HEK293T (cell line): ENCODE measurements around the gene PDZD2.

ENCODE experiments used
- CTCF ChIA-PET: fragments of 350-600 bp; formaldehyde crosslinking; extraction: SDS; loops from one replicate; lab custom pipeline; 2021; ENCODE audit warnings: antibody characterized with exemption, inconsistent platforms; lab: Yijun Ruan, JAX
- POLR2A ChIA-PET: fragments of 350-600 bp; formaldehyde crosslinking; extraction: SDS; loops from one replicate; lab custom pipeline; 2020; ENCODE audit warnings: antibody characterized with exemption, inconsistent platforms; lab: Yijun Ruan, JAX
- DNase-seq: peaks from one replicate; pipeline ENCODE4 v3.0.0; 2012; ENCODE audit warnings: mixed read lengths; ENCODE audit errors: extremely low spot score
- ARNT ChIP-seq: fragments of 450-650 bp; IDR thresholded peaks from 2 replicates; pipeline ENCODE4 v1.6.1; 2017; ENCODE audit warnings: mild to moderate bottlenecking
- BHLHE40 ChIP-seq: fragments of 450-650 bp; IDR thresholded peaks from 2 replicates; pipeline ENCODE4 v1.6.1; 2016; ENCODE audit warnings: mild to moderate bottlenecking, moderate library complexity, borderline replicate concordance
- CTBP1 ChIP-seq: fragments of 450-650 bp; IDR thresholded peaks from 2 replicates; pipeline ENCODE4 v1.6.1; 2016; ENCODE audit warnings: borderline replicate concordance
- ELF4 ChIP-seq: fragments of 450-650 bp; IDR thresholded peaks from 2 replicates; pipeline ENCODE4 v1.6.1; 2017; ENCODE audit warnings: antibody characterized with exemption
- FOXA1 ChIP-seq: fragments of 450-650 bp; IDR thresholded peaks from 2 replicates; pipeline ENCODE4 v1.6.1; 2016; ENCODE audit warnings: mild to moderate bottlenecking
- FOXK2 ChIP-seq: fragments of 450-650 bp; IDR thresholded peaks from 2 replicates; pipeline ENCODE4 v1.6.1; 2016; ENCODE audit warnings: mild to moderate bottlenecking
- FOXM1 ChIP-seq: fragments of 450-650 bp; IDR thresholded peaks from 2 replicates; pipeline ENCODE4 v1.6.1; 2017; ENCODE audit warnings: mild to moderate bottlenecking, borderline replicate concordance
- HDGF ChIP-seq: fragments of 450-650 bp; IDR thresholded peaks from 2 replicates; pipeline ENCODE4 v1.6.1; 2017; ENCODE audit warnings: antibody characterized with exemption, borderline replicate concordance
- L3MBTL2 ChIP-seq: fragments of 450-650 bp; conservative IDR thresholded peaks from 2 replicates; pipeline ENCODE4 v1.6.1; 2016; ENCODE audit warnings: mild to moderate bottlenecking
- LEF1 ChIP-seq: fragments of 450-650 bp; IDR thresholded peaks from 2 replicates; pipeline ENCODE4 v1.6.1; 2017; ENCODE audit warnings: mild to moderate bottlenecking, borderline replicate concordance
- NFRKB ChIP-seq: fragments of 450-650 bp; IDR thresholded peaks from 2 replicates; pipeline ENCODE4 v1.6.1; 2016; ENCODE audit warnings: mild to moderate bottlenecking, moderate library complexity
- PKNOX1 ChIP-seq: fragments of 450-650 bp; IDR thresholded peaks from 2 replicates; pipeline ENCODE4 v1.6.1; 2016
- SP1 ChIP-seq: fragments of 450-650 bp; IDR thresholded peaks from 2 replicates; pipeline ENCODE4 v1.6.1; 2017
- SUZ12 ChIP-seq: fragments of 450-650 bp; IDR thresholded peaks from 2 replicates; pipeline ENCODE4 v1.6.1; 2016; ENCODE audit warnings: mild to moderate bottlenecking
- TARDBP ChIP-seq: fragments of 450-650 bp; IDR thresholded peaks from 2 replicates; pipeline ENCODE4 v1.6.1; 2016
- ZNF384 ChIP-seq: fragments of 450-650 bp; IDR thresholded peaks from 2 replicates; pipeline ENCODE4 v1.6.1; 2016

The PDZD2 gene

GRCh38 chr5:32132757-32133156 is 493.8 kb downstream of the PDZD2 start:
- ChIA-PET POLR2A (no interaction called here), CTCF (no interaction called here)
- DNase-seq = no peak
- TF ChIP-seq BHLHE40 = no peak
- TF ChIP-seq FOXA1 = no peak
- no peak for TF ChIP-seq TARDBP
- no peak for TF ChIP-seq ARNT
- no peak for TF ChIP-seq HDGF
- no peak for TF ChIP-seq SP1
- TF ChIP-seq ELF4 = no peak
- no peak for TF ChIP-seq PKNOX1
- TF ChIP-seq LEF1 = no peak
- TF ChIP-seq ZNF384 = no peak
- no peak for TF ChIP-seq CTBP1
- TF ChIP-seq FOXK2 = no peak
- no peak for TF ChIP-seq FOXM1
- no peak for TF ChIP-seq SUZ12
- no peak for TF ChIP-seq NFRKB
- no peak for TF ChIP-seq L3MBTL2

- ChIA-PET POLR2A (interaction anchor here (1.0 kb wide), 1 partner anchor 39 kb away, joined by 5 read pairs; the partner anchor contains the start of gene GOLPH3), CTCF (interaction anchor here (0.6 kb wide), 1 partner anchor 16 kb away, joined by 3 read pairs; no protein-coding TSS in a partner anchor)
- TF ChIP-seq ELF4 = no peak
- TF ChIP-seq L3MBTL2 = no peak
- no peak for TF ChIP-seq LEF1
- TF ChIP-seq ZNF384 = no peak
- no peak for TF ChIP-seq ARNT
- TF ChIP-seq HDGF = no peak
- TF ChIP-seq FOXM1 = no peak
- TF ChIP-seq BHLHE40 = no peak
- TF ChIP-seq SP1 = no peak
- no peak for TF ChIP-seq CTBP1
- TF ChIP-seq FOXK2 = no peak
- TF ChIP-seq TARDBP = no peak
- no peak for DNase-seq
Measured at GRCh38 chr5:32135086-32135485, 496.2 kb downstream of the PDZD2 start.

- TF ChIP-seq LEF1 = no peak
- DNase-seq = no peak
- CTCF ChIA-PET = no interaction called here
- POLR2A ChIA-PET = no interaction called here
Measured at GRCh38 chr5:32136342-32136741, 497.4 kb downstream of the PDZD2 start.

GRCh38 chr5:32138839-32139493 is 500.0 kb downstream of the PDZD2 start:
- CTCF ChIA-PET = no interaction called here
- TF ChIP-seq ELF4 (no peak), SP1 (no peak), FOXM1 (no peak), NFRKB (no peak), CTBP1 (no peak)
- DNase-seq = no peak
- POLR2A ChIA-PET = no interaction called here

- POLR2A ChIA-PET = no interaction called here
- no peak for DNase-seq
- TF ChIP-seq FOXA1 (no peak), ELF4 (no peak), HDGF (no peak), TARDBP (no peak), FOXM1 (no peak), SP1 (no peak), LEF1 (no peak), ARNT (no peak), BHLHE40 (no peak), ZNF384 (no peak), CTBP1 (no peak), NFRKB (no peak), L3MBTL2 (no peak), PKNOX1 (no peak), SUZ12 (no peak)
- CTCF ChIA-PET = no interaction called here
Measured at GRCh38 chr5:32143617-32144377, 504.9 kb downstream of the PDZD2 start.

- ChIA-PET CTCF (interaction anchor here (0.8 kb wide), 1 partner anchor 54 kb away, joined by 3 read pairs; no protein-coding TSS in a partner anchor), POLR2A (interaction anchor here (1.7 kb wide), 1 partner anchor 29 kb away, joined by 4 read pairs; no protein-coding TSS in a partner anchor)
- peak; percentile 26; the same call in 1 of the 2 replicates for TF ChIP-seq PKNOX1
- TF ChIP-seq HDGF = no peak
- DNase-seq = no peak
Measured at GRCh38 chr5:32144378-32145207, 505.7 kb downstream of the PDZD2 start.
